Measurements from ENCODE around the gene ERMP1.

ERMP1 gene

GRCh38 chr9:5773324-5773999 lies 59.5 kb downstream of the ERMP1 start:
- Histone ChIP-seq H3F3A (ENCODE audit: insufficient read depth, low read length) (peaks cover 33% of the 10 kb centered on the region), H3K4me2 (ENCODE audit: low read depth, low read length) (no peak overlapping the region), H3K27ac (ENCODE audit: low read length) (peak overlapping the region; percentile 70; the same call in 1 of the 2 replicates), H3K36me3 (replicated peaks; ENCODE audit: insufficient read depth, low read length) (peaks cover 30% of the 10 kb centered on the region), H3K4me1 (ENCODE audit: low read length) (peaks cover 41% of the 10 kb centered on the region), H2AFZ (ENCODE audit: low read length) (no peak overlapping the region), H3K9ac (ENCODE audit: low read length) (no peak overlapping the region), H4K20me1 (ENCODE audit: insufficient read depth, low read length) (no peaks in the 10 kb centered on the region), H3K27me3 (replicated peaks; ENCODE audit: insufficient read depth, low read length) (no peaks in the 10 kb centered on the region), H3K79me2 (ENCODE audit: low read length) (peaks cover 29% of the 10 kb centered on the region), H3K4me3 (ENCODE audit: low read length) (no peak overlapping the region), H3K9me2 (replicated peaks; ENCODE audit: insufficient read depth, low read length) (no peaks in the 10 kb centered on the region), H3K9me3 (replicated peaks; ENCODE audit: insufficient read depth, low read length) (no peaks in the 10 kb centered on the region)
- DNase-seq, result no peak
- TF ChIP-seq CTCF (IDR thresholded peaks at IDR 0.05; ENCODE audit: low read length) (peak; percentile 15; the same call in 1 of the 2 replicates), EZH2phosphoT487 (IDR thresholded peaks at IDR 0.05; ENCODE audit: low read length) (no peak)

GRCh38 chr9:5767968-5768932 lies 64.7 kb downstream of the ERMP1 start:
- TF ChIP-seq CTCF (IDR thresholded peaks at IDR 0.05; ENCODE audit: low read length), result no peak
- no peak for TF ChIP-seq EZH2 (optimal IDR thresholded peaks at IDR 0.05; ENCODE audit: low read depth, low read length)
- no peak for TF ChIP-seq EZH2phosphoT487 (IDR thresholded peaks at IDR 0.05; ENCODE audit: low read length)
- H2AFZ ChIP-seq (ENCODE audit: low read length), result no peak overlapping the region
- no peak overlapping the region for H3K9ac ChIP-seq (ENCODE audit: low read length)
- no peak overlapping the region for H3K4me3 ChIP-seq (ENCODE audit: low read length)
- no peaks in the 10 kb centered on the region for H3K27me3 ChIP-seq (replicated peaks; ENCODE audit: insufficient read depth, low read length)
- DNase-seq, result peak; percentile 35
- no peaks in the 10 kb centered on the region for H4K20me1 ChIP-seq (ENCODE audit: insufficient read depth, low read length)
- H3K4me1 ChIP-seq (ENCODE audit: low read length), result peaks cover 37% of the 10 kb centered on the region
- no peaks in the 10 kb centered on the region for H3K9me3 ChIP-seq (replicated peaks; ENCODE audit: insufficient read depth, low read length)
- H3K4me2 ChIP-seq (ENCODE audit: low read depth, low read length), result no peak overlapping the region
- H3K9me2 ChIP-seq (replicated peaks; ENCODE audit: insufficient read depth, low read length), result no peaks in the 10 kb centered on the region
- peaks cover 31% of the 10 kb centered on the region for H3F3A ChIP-seq (ENCODE audit: insufficient read depth, low read length)
- H3K27ac ChIP-seq (ENCODE audit: low read length), result peak overlapping the region; percentile 73; the same call in 1 of the 2 replicates
- H3K36me3 ChIP-seq (replicated peaks; ENCODE audit: insufficient read depth, low read length), result peaks cover 19% of the 10 kb centered on the region
- H3K79me2 ChIP-seq (ENCODE audit: low read length), result peaks cover 29% of the 10 kb centered on the region

- H3K4me2 ChIP-seq (ENCODE audit: low read depth, low read length), result peak overlapping the region; percentile 58; the same call in 1 of the 2 replicates
- H3K36me3 ChIP-seq (replicated peaks; ENCODE audit: insufficient read depth, low read length), result peaks cover 9% of the 10 kb centered on the region; the same call in 1 of the 2 replicates
- peak; percentile 94 for DNase-seq
- peaks cover 29% of the 10 kb centered on the region for H3K79me2 ChIP-seq (ENCODE audit: low read length)
- H3K9ac ChIP-seq (ENCODE audit: low read length), result peak overlapping the region; percentile 69
- H3K9me2 ChIP-seq (replicated peaks; ENCODE audit: insufficient read depth, low read length), result no peaks in the 10 kb centered on the region
- H3K27ac ChIP-seq (ENCODE audit: low read length), result peak overlapping the region; percentile 99
- no peak for TF ChIP-seq CTCF (IDR thresholded peaks at IDR 0.05; ENCODE audit: low read length)
- TF ChIP-seq EZH2phosphoT487 (IDR thresholded peaks at IDR 0.05; ENCODE audit: low read length), result no peak
- no peak for TF ChIP-seq EZH2 (optimal IDR thresholded peaks at IDR 0.05; ENCODE audit: low read depth, low read length)
- peaks cover 37% of the 10 kb centered on the region for H3F3A ChIP-seq (ENCODE audit: insufficient read depth, low read length)
- H3K27me3 ChIP-seq (replicated peaks; ENCODE audit: insufficient read depth, low read length), result no peaks in the 10 kb centered on the region
- H2AFZ ChIP-seq (ENCODE audit: low read length), result no peak overlapping the region
- peaks cover 54% of the 10 kb centered on the region for H3K4me1 ChIP-seq (ENCODE audit: low read length)
- H4K20me1 ChIP-seq (ENCODE audit: insufficient read depth, low read length), result no peaks in the 10 kb centered on the region
- H3K4me3 ChIP-seq (ENCODE audit: low read length), result no peak overlapping the region
- H3K9me3 ChIP-seq (replicated peaks; ENCODE audit: insufficient read depth, low read length), result no peaks in the 10 kb centered on the region
Measured at GRCh38 chr9:5764130-5764868, 68.6 kb downstream of the ERMP1 start.
